ENCODE results near the gene NFIB. TPM values are rescaled to one million over a fixed set of nuclear protein-coding genes. Genes with fewer than 3 reads are reported as not detected.

The NFIB gene
- total RNA-seq, 5 donors from 2014 or later (not counting 1 experiment from before 2014, with no cell fraction given) = 0.15 to 0.89 (median 0.39) TPM; not detected in 1

DNA sequence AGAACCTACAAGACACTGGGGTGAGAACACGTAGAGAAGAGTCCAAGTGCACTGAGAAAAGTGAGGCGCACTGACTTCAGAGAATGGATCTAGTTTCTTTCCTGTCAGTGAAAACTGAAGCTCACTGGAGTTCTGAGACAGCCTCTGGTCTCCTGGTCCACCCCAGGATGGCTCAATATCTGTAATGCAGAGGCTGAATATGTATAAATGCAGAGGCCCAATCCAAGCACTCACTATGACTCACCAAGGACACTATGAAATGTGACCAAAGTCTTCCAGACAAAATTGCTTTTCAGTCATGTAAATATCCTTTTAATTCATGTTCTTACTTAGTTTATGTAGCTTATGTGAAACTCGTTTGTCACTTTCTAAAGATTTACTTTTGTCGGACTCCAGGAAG lies 53.8 kb downstream of the NFIB start:
- H3K9me3 Mint-ChIP-seq = no peaks in the 10 kb centered on the region
- no peaks in the 10 kb centered on the region for H3K4me1 Mint-ChIP-seq
- H3K4me3 Mint-ChIP-seq = no peak overlapping the region
- peaks cover 0 to 3% of the 10 kb centered on the region in 2 experiments for H3K27me3 ChIP-seq (replicated peaks in 1 of 2; ENCODE audit: control insufficient read depth in 2 of 2, extremely low read depth in 1 of 2, insufficient read depth in 2 of 2, low read length in 1 of 2)
- no peak for DNase-seq
- H3K4me3 ChIP-seq (ENCODE audit: control insufficient read depth in 1 of 2, extremely low read depth in 1 of 2, low read length in 1 of 2) = no peak overlapping the region
- no peaks in the 10 kb centered on the region for H3K36me3 Mint-ChIP-seq
- no peaks in the 10 kb centered on the region for H3K36me3 ChIP-seq (ENCODE audit: control insufficient read depth in 2 of 2, extremely low read depth in 1 of 2, insufficient read depth in 1 of 2, low read length in 1 of 2)
- H3K27ac ChIP-seq (ENCODE audit: low read length) = no peak overlapping the region
- ChIA-PET CTCF (interaction anchor here in 1 of 2 donors (0.6 kb wide), 1 partner anchor 1089 kb away, joined by 6 read pairs; no protein-coding TSS in a partner anchor), POLR2A (no interaction called here)
- no peak for ATAC-seq (replicated peaks in 1 of 4)
- H3K27ac Mint-ChIP-seq = no peak overlapping the region
- 95% methylated on average over 3 of the region's 4 CpGs for WGBS (ENCODE audit: insufficient coverage)
- no peaks in the 10 kb centered on the region for H3K4me1 ChIP-seq (ENCODE audit: control insufficient read depth in 1 of 2, extremely low read depth in 1 of 2, insufficient read depth in 2 of 2, low read length in 2 of 2)
- H3K9me3 ChIP-seq = no peaks in the 10 kb centered on the region
- H3K27me3 Mint-ChIP-seq = peaks cover 0 to 7% of the 10 kb centered on the region in 2 donors

DNA sequence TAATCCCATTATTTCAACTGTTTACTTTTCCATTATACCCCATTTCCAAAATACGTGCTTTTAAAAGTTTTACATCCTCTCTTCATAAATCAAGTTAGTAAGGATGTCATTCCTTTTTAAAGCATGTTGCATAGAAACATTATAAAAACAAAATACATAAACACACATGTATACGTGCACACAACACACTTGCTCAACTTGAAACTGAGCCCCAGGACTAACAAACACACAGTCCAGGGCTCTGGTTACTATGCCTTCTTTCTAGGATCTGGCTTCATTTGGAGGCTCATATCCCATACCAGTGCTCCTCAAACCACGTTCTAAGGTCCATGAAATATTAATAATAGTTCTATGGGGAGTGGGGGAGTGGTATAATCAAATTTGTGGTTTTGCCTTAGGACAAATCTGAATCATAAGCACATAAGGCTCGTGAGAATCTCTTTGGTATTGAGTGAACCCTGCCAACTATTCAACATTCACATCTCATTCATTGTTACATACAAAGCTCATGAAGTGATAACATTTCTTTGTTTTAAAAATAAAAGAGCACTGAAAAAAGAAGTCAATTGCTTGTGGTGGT lies 55.2 kb downstream of the NFIB start:
- POLR2A ChIA-PET = no interaction called here
- Histone ChIP-seq H3K4me1 (ENCODE audit: control insufficient read depth in 1 of 2, extremely low read depth in 1 of 2, insufficient read depth in 2 of 2, low read length in 2 of 2) (no peaks in the 10 kb centered on the region), H3K4me3 (ENCODE audit: control insufficient read depth in 1 of 2, extremely low read depth in 1 of 2, low read length in 1 of 2) (no peak overlapping the region), H3K36me3 (ENCODE audit: control insufficient read depth in 2 of 2, extremely low read depth in 1 of 2, insufficient read depth in 1 of 2, low read length in 1 of 2) (no peaks in the 10 kb centered on the region), H3K27ac (ENCODE audit: low read length) (no peak overlapping the region), H3K9me3 (no peaks in the 10 kb centered on the region), H3K27me3 (replicated peaks in 1 of 2; ENCODE audit: control insufficient read depth in 2 of 2, extremely low read depth in 1 of 2, insufficient read depth in 2 of 2, low read length in 1 of 2) (peaks cover 0 to 3% of the 10 kb centered on the region in 2 experiments)
- Mint-ChIP-seq H3K4me1 (no peaks in the 10 kb centered on the region), H3K27me3 (peaks cover 0 to 7% of the 10 kb centered on the region in 2 donors), H3K9me3 (no peaks in the 10 kb centered on the region), H3K27ac (no peak overlapping the region), H3K4me3 (no peak overlapping the region), H3K36me3 (no peaks in the 10 kb centered on the region)
- WGBS (ENCODE audit: insufficient coverage) = no CpG with 5 or more reads among the region's 4 CpGs
- CTCF ChIA-PET = no interaction called here
- ATAC-seq (replicated peaks in 1 of 4) = no peak
- no peak for DNase-seq

DNA sequence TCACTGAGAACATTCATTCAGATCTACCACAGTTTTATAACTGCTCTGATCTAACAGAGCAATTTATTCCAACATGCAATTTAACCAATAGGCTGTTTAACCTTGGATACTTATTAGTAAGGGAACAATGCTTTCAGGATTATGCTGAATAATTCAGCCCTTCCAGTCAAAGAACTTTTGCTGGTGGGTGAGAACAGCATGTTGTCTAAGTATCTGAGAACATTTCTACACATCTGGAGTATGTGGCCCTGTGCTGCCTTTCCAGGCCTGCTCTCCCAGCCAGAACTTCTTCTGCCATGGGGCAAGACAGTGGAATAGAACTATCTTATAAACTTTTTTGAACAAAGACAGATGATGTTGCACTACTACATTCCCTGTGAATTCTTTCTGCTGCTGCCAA lies 55.8 kb downstream of the NFIB start:
- Mint-ChIP-seq H3K27ac (no peak overlapping the region), H3K4me3 (no peak overlapping the region), H3K36me3 (no peaks in the 10 kb centered on the region), H3K4me1 (no peaks in the 10 kb centered on the region), H3K27me3 (peaks cover 0 to 9% of the 10 kb centered on the region in 2 donors), H3K9me3 (no peaks in the 10 kb centered on the region)
- Histone ChIP-seq H3K36me3 (ENCODE audit: control insufficient read depth in 2 of 2, extremely low read depth in 1 of 2, insufficient read depth in 1 of 2, low read length in 1 of 2) (no peaks in the 10 kb centered on the region), H3K27ac (ENCODE audit: low read length) (no peak overlapping the region), H3K9me3 (no peaks in the 10 kb centered on the region), H3K27me3 (replicated peaks in 1 of 2; ENCODE audit: control insufficient read depth in 2 of 2, extremely low read depth in 1 of 2, insufficient read depth in 2 of 2, low read length in 1 of 2) (peaks cover 0 to 3% of the 10 kb centered on the region in 2 experiments), H3K4me3 (ENCODE audit: control insufficient read depth in 1 of 2, extremely low read depth in 1 of 2, low read length in 1 of 2) (no peak overlapping the region), H3K4me1 (ENCODE audit: control insufficient read depth in 1 of 2, extremely low read depth in 1 of 2, insufficient read depth in 2 of 2, low read length in 2 of 2) (no peaks in the 10 kb centered on the region)
- ChIA-PET CTCF (no interaction called here), POLR2A (no interaction called here)
- DNase-seq (no peak), ATAC-seq (replicated peaks in 1 of 4) (no peak)

DNA sequence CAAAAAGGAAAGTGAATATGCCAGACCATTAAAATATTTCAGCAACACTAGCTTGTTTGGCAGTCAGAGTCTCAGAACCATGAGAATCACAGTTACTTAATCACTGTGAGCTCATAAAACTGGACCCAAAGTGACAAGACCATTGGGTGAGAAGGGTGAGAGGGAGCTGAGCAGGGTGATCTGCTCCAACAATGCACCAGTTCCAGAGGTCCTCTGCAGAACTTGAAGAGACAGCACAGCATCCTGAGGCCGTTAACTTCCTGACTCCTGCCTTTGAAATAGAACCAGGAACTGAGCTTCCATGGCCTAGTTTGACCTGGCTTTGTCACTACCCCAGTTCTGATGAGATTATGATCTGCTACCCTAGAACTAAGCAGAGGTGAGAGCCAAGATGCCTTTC lies 57.4 kb downstream of the NFIB start:
- no peaks in the 10 kb centered on the region for H3K27me3 ChIP-seq (replicated peaks in 1 of 2; ENCODE audit: control insufficient read depth in 2 of 2, extremely low read depth in 1 of 2, insufficient read depth in 2 of 2, low read length in 1 of 2)
- no peaks in the 10 kb centered on the region for H3K4me1 ChIP-seq (ENCODE audit: control insufficient read depth in 1 of 2, extremely low read depth in 1 of 2, insufficient read depth in 2 of 2, low read length in 2 of 2)
- Mint-ChIP-seq H3K9me3 (no peaks in the 10 kb centered on the region), H3K4me1 (no peaks in the 10 kb centered on the region), H3K4me3 (no peak overlapping the region), H3K27me3 (peaks cover 0 to 12% of the 10 kb centered on the region in 2 donors), H3K27ac (no peak overlapping the region), H3K36me3 (no peaks in the 10 kb centered on the region)
- H3K36me3 ChIP-seq (ENCODE audit: control insufficient read depth in 2 of 2, extremely low read depth in 1 of 2, insufficient read depth in 1 of 2, low read length in 1 of 2) = no peaks in the 10 kb centered on the region
- ATAC-seq (replicated peaks in 1 of 4) (no peak), DNase-seq (no peak)
- no peak overlapping the region for H3K4me3 ChIP-seq (ENCODE audit: control insufficient read depth in 1 of 2, extremely low read depth in 1 of 2, low read length in 1 of 2)
- ChIA-PET POLR2A (no interaction called here), CTCF (no interaction called here)
- H3K9me3 ChIP-seq = no peaks in the 10 kb centered on the region
- no peak overlapping the region for H3K27ac ChIP-seq (ENCODE audit: low read length)
- WGBS (ENCODE audit: insufficient coverage) = 71% methylated on average over 1 of the region's 1 CpG

DNA sequence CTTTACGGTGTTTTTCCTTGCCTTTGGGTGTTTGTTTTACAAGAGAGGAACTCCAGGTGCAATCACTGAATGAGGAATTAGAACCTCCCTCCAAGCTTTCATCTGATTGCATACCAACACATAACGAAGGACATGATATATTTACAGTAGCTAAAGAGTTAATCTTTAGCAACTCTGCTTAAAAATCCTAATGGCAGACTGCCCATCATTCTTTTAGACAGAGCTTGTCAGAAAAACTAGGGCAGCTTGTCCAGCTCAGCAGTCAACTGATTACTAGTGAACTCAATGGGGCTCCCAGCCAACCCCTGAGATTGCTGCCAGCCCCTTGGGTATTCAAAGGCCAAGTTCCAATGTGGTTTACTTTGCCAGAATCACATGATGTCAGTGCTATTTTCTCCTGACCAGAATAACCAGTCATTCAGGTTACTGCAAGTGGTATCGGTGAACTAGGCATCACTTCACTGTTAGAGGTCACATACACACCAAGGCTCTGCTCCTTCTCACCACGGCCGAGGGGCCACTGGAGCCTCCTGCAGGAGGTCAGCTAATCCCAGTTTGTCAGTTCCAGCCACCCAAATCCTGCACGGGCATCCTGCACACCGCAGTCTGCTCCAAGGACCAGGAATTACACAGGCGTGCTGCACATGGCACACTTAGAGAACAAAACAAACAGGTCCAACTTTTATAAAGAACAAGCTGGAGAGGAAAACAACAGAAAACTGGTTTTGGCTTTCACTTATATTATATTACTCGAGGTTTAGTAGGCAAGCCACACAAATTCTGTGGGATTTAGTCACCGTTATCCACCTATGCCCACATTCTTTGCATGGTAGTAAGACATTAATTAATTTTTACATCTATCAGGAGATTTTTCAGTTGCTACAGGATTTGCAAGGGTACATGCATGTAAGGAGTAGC lies 62.5 kb downstream of the NFIB start:
- POLR2A ChIA-PET = no interaction called here
- ATAC-seq (replicated peaks in 1 of 4) = no peak
- H3K27me3 Mint-ChIP-seq = peaks cover 3 to 15% of the 10 kb centered on the region in 2 donors
- H3K27ac Mint-ChIP-seq = no peak overlapping the region
- H3K9me3 ChIP-seq = no peaks in the 10 kb centered on the region
- no peaks in the 10 kb centered on the region for H3K36me3 Mint-ChIP-seq
- H3K4me1 Mint-ChIP-seq = no peaks in the 10 kb centered on the region
- no peaks in the 10 kb centered on the region for H3K9me3 Mint-ChIP-seq
- H3K27ac ChIP-seq (ENCODE audit: low read length) = no peak overlapping the region
- no peak for DNase-seq
- CTCF ChIA-PET = no interaction called here
- H3K27me3 ChIP-seq (replicated peaks in 1 of 2; ENCODE audit: control insufficient read depth in 2 of 2, extremely low read depth in 1 of 2, insufficient read depth in 2 of 2, low read length in 1 of 2) = peaks cover 0 to 2% of the 10 kb centered on the region in 2 experiments
- 73% methylated on average over 4 of the region's 10 CpGs for WGBS (ENCODE audit: insufficient coverage)
- no peak overlapping the region for H3K4me3 Mint-ChIP-seq
- no peaks in the 10 kb centered on the region for H3K36me3 ChIP-seq (ENCODE audit: control insufficient read depth in 2 of 2, extremely low read depth in 1 of 2, insufficient read depth in 1 of 2, low read length in 1 of 2)
- H3K4me3 ChIP-seq (ENCODE audit: control insufficient read depth in 1 of 2, extremely low read depth in 1 of 2, low read length in 1 of 2) = no peak overlapping the region
- no peaks in the 10 kb centered on the region for H3K4me1 ChIP-seq (ENCODE audit: control insufficient read depth in 1 of 2, extremely low read depth in 1 of 2, insufficient read depth in 2 of 2, low read length in 2 of 2)

DNA sequence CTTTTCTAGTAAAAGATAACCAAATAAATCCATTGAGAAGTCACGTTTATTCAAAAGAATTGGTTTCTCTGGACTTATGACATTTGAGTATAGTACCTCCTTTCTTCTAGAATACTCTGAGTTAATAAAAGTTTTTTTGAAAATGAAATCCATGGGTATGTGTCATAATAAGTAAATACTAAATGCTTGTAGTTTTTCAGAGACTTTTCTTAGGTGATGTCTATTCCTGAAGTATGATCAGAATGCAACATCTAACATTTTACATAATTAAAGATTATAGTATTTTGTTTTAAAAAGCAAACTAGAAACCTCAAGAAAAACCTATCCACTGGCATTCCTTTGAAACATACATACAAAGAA lies 63.2 kb downstream of the NFIB start:
- Histone ChIP-seq H3K9me3 (no peaks in the 10 kb centered on the region), H3K4me1 (ENCODE audit: control insufficient read depth in 1 of 2, extremely low read depth in 1 of 2, insufficient read depth in 2 of 2, low read length in 2 of 2) (no peaks in the 10 kb centered on the region), H3K27ac (ENCODE audit: low read length) (no peak overlapping the region), H3K27me3 (replicated peaks in 1 of 2; ENCODE audit: control insufficient read depth in 2 of 2, extremely low read depth in 1 of 2, insufficient read depth in 2 of 2, low read length in 1 of 2) (peaks cover 0 to 2% of the 10 kb centered on the region in 2 experiments), H3K4me3 (ENCODE audit: control insufficient read depth in 1 of 2, extremely low read depth in 1 of 2, low read length in 1 of 2) (no peak overlapping the region), H3K36me3 (ENCODE audit: control insufficient read depth in 2 of 2, extremely low read depth in 1 of 2, insufficient read depth in 1 of 2, low read length in 1 of 2) (no peaks in the 10 kb centered on the region)
- ATAC-seq (replicated peaks in 1 of 4) (no peak), DNase-seq (no peak)
- CTCF ChIA-PET = no interaction called here
- Mint-ChIP-seq H3K36me3 (no peaks in the 10 kb centered on the region), H3K4me3 (no peak overlapping the region), H3K27ac (no peak overlapping the region), H3K9me3 (no peaks in the 10 kb centered on the region), H3K4me1 (no peaks in the 10 kb centered on the region), H3K27me3 (peaks cover 3 to 15% of the 10 kb centered on the region in 2 donors)
- WGBS (ENCODE audit: insufficient coverage) = no CpG with 5 or more reads among the region's 1 CpG
- POLR2A ChIA-PET = no interaction called here

All from T-cell (primary cell).